Measurements from ENCODE around the gene DRD2. TPM values are rescaled to one million over a fixed set of nuclear protein-coding genes. Genes with fewer than 3 reads are reported as not detected.

DRD2 gene
- total RNA-seq, 1 donor from 2014 or later = not detected

- H3K4me1 ChIP-seq (ENCODE audit: control insufficient read depth in 3 of 3, insufficient read depth in 3 of 3, low read length in 3 of 3) = peaks cover 0 to 4% (median 3%) of the 10 kb centered on the region in 3 donors
- H3K27ac ChIP-seq (ENCODE audit: low read depth, low read length) = no peak overlapping the region
- H3K36me3 ChIP-seq (ENCODE audit: control insufficient read depth in 3 of 3, insufficient read depth in 3 of 3, low read length in 3 of 3) = no peaks in the 10 kb centered on the region
- no peak overlapping the region for H3K9ac ChIP-seq (ENCODE audit: low read depth in 1 of 3, low read length in 3 of 3)
- H3K9me3 ChIP-seq (ENCODE audit: control insufficient read depth in 3 of 3, low read length in 3 of 3) = no peaks in the 10 kb centered on the region
- no peak overlapping the region for H3K4me3 ChIP-seq (ENCODE audit: low read length in 3 of 3)
- H3K27me3 ChIP-seq (ENCODE audit: control insufficient read depth in 3 of 3, insufficient read depth in 3 of 3, low read length in 3 of 3) = no peaks in the 10 kb centered on the region
These were observed 39.8 kb downstream of the DRD2 start for GRCh38 chr11:113435190-113435968.

- H3K27ac ChIP-seq (ENCODE audit: low read depth, low read length) = no peak overlapping the region
These were observed 43.5 kb downstream of the DRD2 start for GRCh38 chr11:113431746-113432145.

GRCh38 chr11:113426686-113427085 lies 48.5 kb downstream of the DRD2 start:
- H3K9me3 ChIP-seq (ENCODE audit: control insufficient read depth in 3 of 3, low read length in 3 of 3) = no peaks in the 10 kb centered on the region
- no peak overlapping the region for H3K4me3 ChIP-seq (ENCODE audit: low read length in 3 of 3)
- no peak overlapping the region for H3K9ac ChIP-seq (ENCODE audit: low read depth in 1 of 3, low read length in 3 of 3)
- no peaks in the 10 kb centered on the region for H3K4me1 ChIP-seq (ENCODE audit: control insufficient read depth in 3 of 3, insufficient read depth in 3 of 3, low read length in 3 of 3)
- H3K36me3 ChIP-seq (ENCODE audit: control insufficient read depth in 3 of 3, insufficient read depth in 3 of 3, low read length in 3 of 3) = no peaks in the 10 kb centered on the region
- no peak overlapping the region for H3K27ac ChIP-seq (ENCODE audit: low read depth, low read length)
- H3K27me3 ChIP-seq (ENCODE audit: control insufficient read depth in 3 of 3, insufficient read depth in 3 of 3, low read length in 3 of 3) = no peaks in the 10 kb centered on the region

More at GRCh38 chr11:113431746-113432145, 43.5 kb downstream of the DRD2 start:
- Histone ChIP-seq H3K4me1 (ENCODE audit: control insufficient read depth in 3 of 3, insufficient read depth in 3 of 3, low read length in 3 of 3) (peaks cover 0 to under 1% (median under 1%) of the 10 kb centered on the region in 3 donors), H3K27me3 (ENCODE audit: control insufficient read depth in 3 of 3, insufficient read depth in 3 of 3, low read length in 3 of 3) (no peaks in the 10 kb centered on the region), H3K9ac (ENCODE audit: low read depth in 1 of 3, low read length in 3 of 3) (no peak overlapping the region), H3K9me3 (ENCODE audit: control insufficient read depth in 3 of 3, low read length in 3 of 3) (no peaks in the 10 kb centered on the region), H3K4me3 (ENCODE audit: low read length in 3 of 3) (no peak overlapping the region), H3K36me3 (ENCODE audit: control insufficient read depth in 3 of 3, insufficient read depth in 3 of 3, low read length in 3 of 3) (no peaks in the 10 kb centered on the region)

GRCh38 chr11:113420808-113421207 lies 54.4 kb downstream of the DRD2 start:
- Histone ChIP-seq H3K4me1 (ENCODE audit: control insufficient read depth in 3 of 3, insufficient read depth in 3 of 3, low read length in 3 of 3) (peaks cover 0 to 8% (median 8%) of the 10 kb centered on the region in 3 donors), H3K36me3 (ENCODE audit: control insufficient read depth in 3 of 3, insufficient read depth in 3 of 3, low read length in 3 of 3) (no peaks in the 10 kb centered on the region), H3K9me3 (ENCODE audit: control insufficient read depth in 3 of 3, low read length in 3 of 3) (no peaks in the 10 kb centered on the region), H3K4me3 (ENCODE audit: low read length in 3 of 3) (no peak overlapping the region), H3K27ac (ENCODE audit: low read depth, low read length) (no peak overlapping the region), H3K27me3 (ENCODE audit: control insufficient read depth in 3 of 3, insufficient read depth in 3 of 3, low read length in 3 of 3) (peaks cover 0 to 2% (median 0%) of the 10 kb centered on the region in 3 donors), H3K9ac (ENCODE audit: low read depth in 1 of 3, low read length in 3 of 3) (no peak overlapping the region)

GRCh38 chr11:113419454-113420003 lies 55.7 kb downstream of the DRD2 start:
- Histone ChIP-seq H3K9me3 (ENCODE audit: control insufficient read depth in 3 of 3, low read length in 3 of 3) (no peaks in the 10 kb centered on the region), H3K27me3 (ENCODE audit: control insufficient read depth in 3 of 3, insufficient read depth in 3 of 3, low read length in 3 of 3) (peaks cover 0 to 2% (median 0%) of the 10 kb centered on the region in 3 donors), H3K36me3 (ENCODE audit: control insufficient read depth in 3 of 3, insufficient read depth in 3 of 3, low read length in 3 of 3) (no peaks in the 10 kb centered on the region), H3K4me3 (ENCODE audit: low read length in 3 of 3) (no peak overlapping the region), H3K4me1 (ENCODE audit: control insufficient read depth in 3 of 3, insufficient read depth in 3 of 3, low read length in 3 of 3) (peaks cover 0 to 8% (median 8%) of the 10 kb centered on the region in 3 donors), H3K27ac (ENCODE audit: low read depth, low read length) (no peak overlapping the region), H3K9ac (ENCODE audit: low read depth in 1 of 3, low read length in 3 of 3) (no peak overlapping the region)

- Histone ChIP-seq H3K27me3 (ENCODE audit: control insufficient read depth in 3 of 3, insufficient read depth in 3 of 3, low read length in 3 of 3) (peaks cover 0 to 2% (median 0%) of the 10 kb centered on the region in 3 donors), H3K36me3 (ENCODE audit: control insufficient read depth in 3 of 3, insufficient read depth in 3 of 3, low read length in 3 of 3) (no peaks in the 10 kb centered on the region), H3K9me3 (ENCODE audit: control insufficient read depth in 3 of 3, low read length in 3 of 3) (no peaks in the 10 kb centered on the region), H3K27ac (ENCODE audit: low read depth, low read length) (no peak overlapping the region), H3K4me3 (ENCODE audit: low read length in 3 of 3) (no peak overlapping the region), H3K4me1 (ENCODE audit: control insufficient read depth in 3 of 3, insufficient read depth in 3 of 3, low read length in 3 of 3) (peaks cover 0 to 8% (median 8%) of the 10 kb centered on the region in 3 donors), H3K9ac (ENCODE audit: low read depth in 1 of 3, low read length in 3 of 3) (no peak overlapping the region)
These were observed 57.8 kb downstream of the DRD2 start for GRCh38 chr11:113417428-113417827.

- no peak overlapping the region for H3K9ac ChIP-seq (ENCODE audit: low read depth in 1 of 3, low read length in 3 of 3)
- H3K36me3 ChIP-seq (ENCODE audit: control insufficient read depth in 3 of 3, insufficient read depth in 3 of 3, low read length in 3 of 3) = no peaks in the 10 kb centered on the region
- H3K4me3 ChIP-seq (ENCODE audit: low read length in 3 of 3) = no peak overlapping the region
- peaks cover 0 to 7% (median 0%) of the 10 kb centered on the region in 3 donors for H3K27me3 ChIP-seq (ENCODE audit: control insufficient read depth in 3 of 3, insufficient read depth in 3 of 3, low read length in 3 of 3)
- H3K27ac ChIP-seq (ENCODE audit: low read depth, low read length) = no peak overlapping the region
- H3K9me3 ChIP-seq (ENCODE audit: control insufficient read depth in 3 of 3, low read length in 3 of 3) = no peaks in the 10 kb centered on the region
- peaks cover 0 to 8% (median 8%) of the 10 kb centered on the region in 3 donors for H3K4me1 ChIP-seq (ENCODE audit: control insufficient read depth in 3 of 3, insufficient read depth in 3 of 3, low read length in 3 of 3)
These were observed 59.9 kb downstream of the DRD2 start for GRCh38 chr11:113415343-113415742.

GRCh38 chr11:113412675-113413074 lies 62.5 kb downstream of the DRD2 start:
- Histone ChIP-seq H3K27me3 (ENCODE audit: control insufficient read depth in 3 of 3, insufficient read depth in 3 of 3, low read length in 3 of 3) (peaks cover 0 to 16% (median 0%) of the 10 kb centered on the region in 3 donors), H3K9me3 (ENCODE audit: control insufficient read depth in 3 of 3, low read length in 3 of 3) (no peaks in the 10 kb centered on the region), H3K9ac (ENCODE audit: low read depth in 1 of 3, low read length in 3 of 3) (no peak overlapping the region), H3K27ac (ENCODE audit: low read depth, low read length) (no peak overlapping the region), H3K4me3 (ENCODE audit: low read length in 3 of 3) (no peak overlapping the region), H3K36me3 (ENCODE audit: control insufficient read depth in 3 of 3, insufficient read depth in 3 of 3, low read length in 3 of 3) (no peaks in the 10 kb centered on the region), H3K4me1 (ENCODE audit: control insufficient read depth in 3 of 3, insufficient read depth in 3 of 3, low read length in 3 of 3) (no peaks in the 10 kb centered on the region)

GRCh38 chr11:113411536-113411935 lies 63.7 kb downstream of the DRD2 start:
- no peaks in the 10 kb centered on the region for H3K36me3 ChIP-seq (ENCODE audit: control insufficient read depth in 3 of 3, insufficient read depth in 3 of 3, low read length in 3 of 3)
- no peaks in the 10 kb centered on the region for H3K9me3 ChIP-seq (ENCODE audit: control insufficient read depth in 3 of 3, low read length in 3 of 3)
- no peak overlapping the region for H3K27ac ChIP-seq (ENCODE audit: low read depth, low read length)
- H3K9ac ChIP-seq (ENCODE audit: low read depth in 1 of 3, low read length in 3 of 3) = no peak overlapping the region
- peaks cover 0 to 16% (median 0%) of the 10 kb centered on the region in 3 donors for H3K27me3 ChIP-seq (ENCODE audit: control insufficient read depth in 3 of 3, insufficient read depth in 3 of 3, low read length in 3 of 3)
- no peak overlapping the region for H3K4me3 ChIP-seq (ENCODE audit: low read length in 3 of 3)
- H3K4me1 ChIP-seq (ENCODE audit: control insufficient read depth in 3 of 3, insufficient read depth in 3 of 3, low read length in 3 of 3) = no peaks in the 10 kb centered on the region

- H3K9ac ChIP-seq (ENCODE audit: low read depth in 1 of 3, low read length in 3 of 3) = no peak overlapping the region
- no peaks in the 10 kb centered on the region for H3K36me3 ChIP-seq (ENCODE audit: control insufficient read depth in 3 of 3, insufficient read depth in 3 of 3, low read length in 3 of 3)
- H3K9me3 ChIP-seq (ENCODE audit: control insufficient read depth in 3 of 3, low read length in 3 of 3) = no peaks in the 10 kb centered on the region
- no peaks in the 10 kb centered on the region for H3K4me1 ChIP-seq (ENCODE audit: control insufficient read depth in 3 of 3, insufficient read depth in 3 of 3, low read length in 3 of 3)
- no peak overlapping the region for H3K4me3 ChIP-seq (ENCODE audit: low read length in 3 of 3)
- H3K27ac ChIP-seq (ENCODE audit: low read depth, low read length) = no peak overlapping the region
- peaks cover 0 to 18% (median 0%) of the 10 kb centered on the region in 3 donors for H3K27me3 ChIP-seq (ENCODE audit: control insufficient read depth in 3 of 3, insufficient read depth in 3 of 3, low read length in 3 of 3)
These were observed 64.6 kb downstream of the DRD2 start for GRCh38 chr11:113410414-113411135.

Measured in skeletal muscle tissue (tissue), 4 donors.